ENCODE measurements around the gene SCN2A. TPM values are rescaled to one million over a fixed set of nuclear protein-coding genes. Genes with fewer than 3 reads are reported as not detected.

The SCN2A gene
- total and polyA plus RNA-seq, 9 of the 15 experiments (the other 6 are each of a cell fraction or from before 2014, with no cell fraction given) = 0.08 to 0.69 (median 0.31) TPM; not detected in 1

- no peak for TF ChIP-seq CEBPZ (IDR thresholded peaks at IDR 0.05; ENCODE audit: borderline replicate concordance, low read depth, low read length)
- no peak for TF ChIP-seq KLF10 (CRISPR knock-in tag; IDR thresholded peaks at IDR 0.05)
- no peak for TF ChIP-seq ZNF174 (CRISPR knock-in tag; IDR thresholded peaks at IDR 0.05)
- TF ChIP-seq DEAF1 (CRISPR knock-in tag; IDR thresholded peaks at IDR 0.05) = no peak
- TF ChIP-seq ZBTB11 (CRISPR knock-in tag; IDR thresholded peaks at IDR 0.05) = no peak
Measured at GRCh38 chr2:165251366-165251765, 12.2 kb downstream of the SCN2A start (continued).
